MCF 10A (cell line): ENCODE measurements around the gene DNAJB13. TPM values are rescaled to one million over a fixed set of nuclear protein-coding genes. Genes with fewer than 3 reads are reported as not detected.

Experiments used
- BruUV-seq: library from RNA; stranded (reverse); fragments of 400-500 nt; replicated peaks from 2 replicates; lab custom pipeline; 2021; lab: Mats Ljungman, UMichigan
- CTCF ChIA-PET: fragments of 300-600 bp; sonication (Branson Sonifier 250); formaldehyde crosslinking; extraction: SDS; loops from one replicate; lab custom pipeline; 2021; ENCODE audit warnings: antibody characterized with exemption, inconsistent platforms; lab: Yijun Ruan, JAX
- POLR2A ChIA-PET: fragments of 300-600, 350-650 bp; sonication (Branson Sonifier 250); formaldehyde crosslinking; extraction: SDS; loops from one replicate; lab custom pipeline; 2020; ENCODE audit warnings: antibody characterized with exemption, inconsistent platforms; lab: Yijun Ruan, JAX
- DNase-seq: peaks from one replicate; pipeline ENCODE4 v3.0.0-alpha.2; 2018; ENCODE audit not compliant: unreplicated experiment
- H3K27ac Mint-ChIP-seq: one replicate; pipeline ENCODE4 v1.8.0; 2022; ENCODE audit warnings: mild to moderate bottlenecking, low read depth, mixed read lengths; ENCODE audit not compliant: unreplicated experiment
- H3K27me3 Mint-ChIP-seq: one replicate; pipeline ENCODE4 v1.8.0; 2022; ENCODE audit warnings: mixed read lengths; ENCODE audit not compliant: insufficient read depth, unreplicated experiment
- H3K36me3 Mint-ChIP-seq: one replicate; pipeline ENCODE4 v1.8.0; 2022; ENCODE audit warnings: mild to moderate bottlenecking, moderate library complexity, mixed read lengths; ENCODE audit not compliant: insufficient read depth, unreplicated experiment
- H3K4me1 Mint-ChIP-seq: one replicate; pipeline ENCODE4 v1.8.0; 2022; ENCODE audit warnings: mixed read lengths; ENCODE audit not compliant: insufficient read depth, unreplicated experiment
- H3K4me3 Mint-ChIP-seq: one replicate; pipeline ENCODE4 v1.8.0; 2022; ENCODE audit warnings: mild to moderate bottlenecking, moderate library complexity, mixed read lengths; ENCODE audit not compliant: unreplicated experiment
- H3K9me3 Mint-ChIP-seq: one replicate; pipeline ENCODE4 v1.8.0; 2022; ENCODE audit warnings: mixed read lengths; ENCODE audit not compliant: unreplicated experiment
- CTCF ChIP-seq: fragments of 200-600 bp; IDR thresholded peaks from one replicate; pipeline ENCODE4 v1.8.0; 2022; ENCODE audit warnings: antibody characterized with exemption, mild to moderate bottlenecking; ENCODE audit not compliant: unreplicated experiment
- intact Hi-C: fragments of 100-400 bp; cut with micrococcal nuclease; formaldehyde crosslinking; loops from 2 replicates; pipeline ENCODE4 v1.14.1; 2022
- total RNA-seq: library from RNA; stranded (reverse); gene quantifications from 2 replicates; pipeline ENCODE4 v1.2.3, GENCODE V29; 2022

Gene DNAJB13
- total RNA-seq, 1 experiment from 2014 or later = 0.30 TPM

- CTCF ChIA-PET = interaction anchor here (0.8 kb wide), 1 partner anchor 21 kb away, joined by 3 read pairs; no protein-coding TSS in a partner anchor
- POLR2A ChIA-PET = no interaction called here
- intact Hi-C loops = no loop called here
- TF ChIP-seq CTCF = no peak
- DNase-seq = no peak
- no peaks in the 10 kb centered on the region for H3K9me3 Mint-ChIP-seq
- H3K27ac Mint-ChIP-seq = no peak overlapping the region
- H3K4me3 Mint-ChIP-seq = no peak overlapping the region
- H3K36me3 Mint-ChIP-seq = no peaks in the 10 kb centered on the region
- BruUV-seq = no TSS peak
- H3K27me3 Mint-ChIP-seq = no peaks in the 10 kb centered on the region
- H3K4me1 Mint-ChIP-seq = peaks cover 8% of the 10 kb centered on the region
Measured at GRCh38 chr11:73958521-73959141, 7.8 kb downstream of the DNAJB13 start.

- H3K36me3 Mint-ChIP-seq = no peaks in the 10 kb centered on the region
- H3K4me3 Mint-ChIP-seq = no peak overlapping the region
- intact Hi-C loops = loop anchor here (5.0 kb wide), 1 partner anchor 611 kb away; no protein-coding TSS in a partner anchor
- no TSS peak for BruUV-seq
- ChIA-PET POLR2A (no interaction called here), CTCF (interaction anchor here (0.5 to 0.8 kb wide), 4 partner anchors 13 to 609 kb away, joined by 3 to 4 read pairs (median 3); no protein-coding TSS in a partner anchor)
- TF ChIP-seq CTCF = no peak
- H3K27ac Mint-ChIP-seq = no peak overlapping the region
- H3K4me1 Mint-ChIP-seq = peaks cover 9% of the 10 kb centered on the region
- no peak for DNase-seq
- H3K9me3 Mint-ChIP-seq = no peaks in the 10 kb centered on the region
- peaks cover 8% of the 10 kb centered on the region for H3K27me3 Mint-ChIP-seq
Measured at GRCh38 chr11:73961321-73961720, 10.5 kb downstream of the DNAJB13 start.

GRCh38 chr11:73962101-73962705, 11.4 kb downstream of the DNAJB13 start:
- ChIA-PET POLR2A (no interaction called here), CTCF (interaction anchor here (0.6 to 0.7 kb wide), 2 partner anchors 51 to 61 kb away, joined by 4 read pairs; no protein-coding TSS in a partner anchor)
- no peaks in the 10 kb centered on the region for H3K36me3 Mint-ChIP-seq
- no peak for TF ChIP-seq CTCF
- DNase-seq = no peak
- H3K27ac Mint-ChIP-seq = no peak overlapping the region
- peaks cover 8% of the 10 kb centered on the region for H3K27me3 Mint-ChIP-seq
- intact Hi-C loops = loop anchor here (5.0 kb wide), 1 partner anchor 610 kb away; no protein-coding TSS in a partner anchor
- no peak overlapping the region for H3K4me3 Mint-ChIP-seq
- H3K9me3 Mint-ChIP-seq = no peaks in the 10 kb centered on the region
- H3K4me1 Mint-ChIP-seq = peaks cover 7% of the 10 kb centered on the region
- no TSS peak for BruUV-seq

- TF ChIP-seq CTCF = no peak
- intact Hi-C loops = loop anchor here (1.0 to 5.0 kb wide), 5 partner anchors 127 to 608 kb away; partner anchors contain the start of genes C2CD3 and PPME1
- Mint-ChIP-seq H3K4me1 (peaks cover 7% of the 10 kb centered on the region), H3K27me3 (peaks cover 8% of the 10 kb centered on the region), H3K9me3 (no peaks in the 10 kb centered on the region), H3K36me3 (no peaks in the 10 kb centered on the region), H3K4me3 (no peak overlapping the region), H3K27ac (no peak overlapping the region)
- no TSS peak for BruUV-seq
- CTCF ChIA-PET = interaction anchor here (0.6 to 1.7 kb wide), 27 partner anchors 9 to 511 kb away, joined by 3 to 9 read pairs (median 4); partner anchors contain the start of gene DNAJB13
- POLR2A ChIA-PET = interaction anchor here (0.7 to 1.1 kb wide), 3 partner anchors 31 to 484 kb away, joined by 3 read pairs; no protein-coding TSS in a partner anchor
- DNase-seq = no peak
Measured at GRCh38 chr11:73963861-73964260, 13.0 kb downstream of the DNAJB13 start.
